HG02885 (cell line): ENCODE data around the gene ZCCHC7.
A peak's percentile ranks its signal among the peaks of the same experiment; 100 is the strongest.
"Not testable (repeated sequence)": the region's sequence is repeated elsewhere in the genome, so short reads cannot be mapped to it uniquely, and the experiment has no call there.

Source experiments
- ATAC-seq: cut with Tn5 transposase; IDR thresholded peaks from one replicate; pipeline ENCODE4 v1.9.1; 2021; ENCODE audit warnings: mild to moderate bottlenecking; ENCODE audit not compliant: unreplicated experiment, poor library complexity

The ZCCHC7 gene

DNA sequence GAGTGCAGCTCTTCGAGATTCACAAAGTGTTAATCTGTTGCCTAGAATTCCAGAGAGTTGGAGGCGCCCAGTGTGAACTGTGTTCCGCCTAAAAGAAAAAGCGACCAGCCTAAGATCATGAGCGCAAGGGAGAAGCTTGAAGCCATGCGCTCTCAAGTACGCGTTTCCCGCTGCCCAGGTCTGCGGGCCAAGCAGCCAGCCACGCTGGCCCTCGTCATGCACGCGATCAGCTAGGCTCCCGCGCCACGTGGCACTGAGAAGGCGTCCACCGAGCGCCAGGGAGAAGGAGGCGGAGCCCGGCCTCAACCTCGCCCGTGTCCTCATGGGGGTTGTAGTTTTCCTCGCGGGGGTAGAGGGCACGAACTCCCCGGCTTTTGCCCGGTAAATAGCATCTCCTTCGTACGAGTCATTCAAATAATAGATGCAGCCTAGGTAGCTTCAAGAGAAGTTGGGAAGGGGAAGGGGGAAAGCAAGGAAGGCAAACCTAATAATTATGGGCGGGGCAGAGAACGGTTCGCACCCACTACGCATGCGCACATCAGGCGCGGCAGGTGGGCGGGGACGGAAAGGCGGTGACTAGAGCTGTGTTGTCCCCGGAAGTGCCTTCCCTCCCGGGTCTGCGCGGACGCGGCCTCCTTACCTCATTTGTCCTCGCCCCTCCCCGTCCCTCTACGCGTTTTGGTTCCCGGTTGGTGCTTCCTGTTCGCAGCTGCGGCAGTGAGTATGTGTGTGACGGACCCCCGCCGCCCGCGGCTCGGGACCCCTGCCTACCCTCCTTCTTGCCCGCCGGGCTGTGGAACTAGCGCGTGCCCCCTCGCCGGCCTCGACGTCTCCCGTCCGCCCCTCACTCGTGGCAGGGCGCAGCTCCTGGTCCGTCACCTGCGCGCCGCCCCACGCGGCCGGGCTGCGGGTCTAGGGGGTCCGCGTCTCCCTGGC lies at the start of gene ZCCHC7:
TSS of gene ZCCHC7 (plus strand) at position 668 of the 936 bp plus-strand sequence.
- ATAC-seq = peak; percentile 97

DNA sequence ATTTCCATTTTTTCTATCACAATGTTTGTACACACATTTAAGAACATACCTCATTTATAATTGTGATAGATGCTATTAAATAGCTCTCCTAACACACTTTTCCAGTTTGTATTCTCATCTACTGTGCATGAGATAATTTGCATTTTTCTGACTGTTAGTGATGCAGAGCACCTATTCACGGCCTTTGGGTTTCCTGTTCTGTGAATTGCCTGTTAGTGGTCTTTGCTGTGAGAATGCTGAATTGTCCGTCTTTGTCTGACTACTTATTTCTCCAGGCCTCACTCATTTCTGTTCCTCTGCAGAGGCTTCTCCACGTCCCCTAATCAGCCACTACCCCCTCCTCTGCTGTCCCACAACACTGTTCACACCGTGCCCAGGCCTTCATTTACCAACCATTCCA lies 45.6 kb upstream of the ZCCHC7 start:
- peak; percentile 30 for ATAC-seq

DNA sequence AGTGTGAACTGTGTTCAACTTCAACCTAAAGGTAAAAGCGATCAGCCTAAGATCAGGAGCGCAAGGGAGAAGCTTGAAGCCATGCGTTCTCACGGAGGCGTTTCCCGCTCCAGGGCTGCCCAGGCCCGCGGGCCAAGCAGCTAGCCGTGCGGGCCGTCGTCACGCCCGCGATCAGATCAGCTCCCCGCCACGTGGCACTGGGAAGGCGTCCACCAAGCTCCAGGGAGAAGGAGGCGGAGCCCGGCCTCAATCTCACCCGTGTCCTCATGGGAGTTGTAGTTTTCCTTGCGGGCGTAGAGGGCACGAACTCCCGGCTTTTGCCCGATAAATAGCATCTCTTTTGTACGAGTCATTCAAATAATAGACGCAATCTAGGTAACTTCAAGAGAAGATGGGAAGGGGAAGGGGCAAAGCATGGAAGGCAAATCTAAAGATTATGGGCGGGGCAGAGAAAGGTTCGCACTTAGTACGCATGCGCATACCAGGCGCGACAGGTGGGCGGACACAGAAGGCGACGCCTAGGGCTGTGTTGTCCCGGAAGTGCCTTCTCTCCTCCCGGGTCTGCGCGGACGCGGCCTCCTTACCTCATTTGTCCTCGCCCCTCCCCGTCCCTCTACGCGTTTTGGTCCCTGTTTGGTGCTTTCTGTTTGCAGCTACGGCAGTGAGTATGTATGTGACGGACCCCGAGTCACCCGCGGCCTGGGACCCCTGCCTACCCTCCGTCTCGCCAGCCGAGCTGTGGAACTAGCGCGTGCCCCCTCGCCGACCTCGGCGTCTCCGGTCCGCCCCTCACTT lies 40.8 kb upstream of the ZCCHC7 start:
- ATAC-seq = peak; percentile 90

DNA sequence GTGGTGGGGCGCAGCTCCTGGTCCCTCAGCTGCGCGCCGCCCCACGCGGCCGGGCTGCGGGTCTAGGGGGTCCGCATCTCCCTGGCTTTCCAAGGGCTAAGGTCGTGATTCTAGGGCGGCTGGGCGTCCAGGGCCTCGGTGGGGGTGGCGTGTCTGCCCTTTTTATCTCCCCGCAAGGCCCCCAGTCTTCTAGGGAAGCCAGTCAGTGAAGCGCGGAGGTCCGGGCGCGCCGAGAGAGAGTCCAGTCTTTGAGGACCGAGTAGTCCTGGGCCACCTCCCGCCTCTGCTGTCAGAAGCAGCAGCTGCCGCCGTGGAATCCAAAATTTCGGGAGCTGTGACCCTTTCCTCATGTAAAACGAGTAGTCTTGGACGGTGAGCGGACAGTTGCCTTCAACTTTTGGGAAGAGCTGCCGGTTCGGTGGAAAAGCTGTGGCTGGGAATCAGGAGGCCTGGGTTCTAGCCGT lies 40.2 kb upstream of the ZCCHC7 start:
- peak; percentile 19 for ATAC-seq

DNA sequence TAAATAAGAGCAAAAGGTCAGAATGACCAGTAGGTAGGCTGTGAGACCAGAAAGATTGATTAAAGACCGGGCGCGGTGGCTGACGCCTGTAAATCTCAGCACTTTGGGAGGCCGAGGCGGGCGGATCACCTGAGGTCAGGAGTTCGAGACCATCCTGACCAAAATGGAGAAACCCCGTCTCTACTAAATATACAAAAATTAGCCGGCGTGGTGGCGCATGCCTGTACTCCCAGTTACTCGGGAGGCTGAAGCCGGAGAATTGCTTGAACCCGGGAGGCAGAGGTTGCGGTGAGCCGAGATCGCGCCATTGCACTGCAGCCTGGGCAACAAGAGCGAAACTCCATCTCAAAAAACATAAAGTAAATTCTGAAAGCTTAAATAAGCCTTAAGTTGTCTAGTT lies 38.9 kb upstream of the ZCCHC7 start:
- not testable (repeated sequence) for ATAC-seq

DNA sequence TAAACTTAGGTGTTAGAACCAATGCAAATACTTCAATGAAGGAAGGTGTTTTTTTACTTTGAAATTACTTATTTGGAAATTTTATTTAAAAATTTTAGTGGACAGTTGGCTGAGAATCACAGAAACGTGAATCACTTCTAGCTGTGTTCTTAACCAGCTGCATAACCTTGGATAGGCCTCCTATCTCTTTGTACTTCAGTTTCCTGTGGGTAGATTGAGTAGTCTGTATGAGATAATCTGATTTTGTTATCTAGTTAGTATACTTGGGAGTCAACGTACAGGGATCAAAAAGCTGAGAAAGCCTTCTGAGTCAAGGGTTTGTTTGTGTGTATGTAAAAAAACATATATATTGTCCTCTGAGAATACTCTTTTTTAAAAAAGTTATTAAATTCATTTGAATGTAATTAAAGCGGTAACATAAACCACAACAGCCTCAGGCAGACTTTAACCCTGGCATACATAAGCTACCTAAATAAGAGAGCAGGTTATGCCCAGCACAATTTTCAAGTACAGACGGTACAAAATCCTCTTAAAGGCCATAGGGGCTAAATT lies 38.1 kb upstream of the ZCCHC7 start:
- ATAC-seq = no peak

DNA sequence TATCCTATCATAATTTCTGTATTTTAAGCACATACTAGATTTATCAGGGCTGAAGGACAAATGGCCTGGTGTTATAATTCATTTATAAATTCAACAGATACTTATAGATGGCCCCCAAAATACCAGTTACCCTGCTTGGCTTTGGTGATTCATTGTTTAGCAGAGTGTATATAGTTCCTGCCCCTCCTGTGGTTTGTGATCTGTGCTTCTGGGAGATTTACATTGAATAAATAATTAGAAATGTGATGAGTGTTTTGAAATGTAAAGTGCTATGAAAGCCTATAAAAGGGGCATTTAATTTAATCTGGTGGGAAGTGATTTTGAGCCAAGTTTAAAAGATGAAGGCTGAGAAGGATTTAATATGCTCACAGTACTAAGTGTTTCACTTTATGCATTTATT lies 36.7 kb upstream of the ZCCHC7 start:
- ATAC-seq = no peak

DNA sequence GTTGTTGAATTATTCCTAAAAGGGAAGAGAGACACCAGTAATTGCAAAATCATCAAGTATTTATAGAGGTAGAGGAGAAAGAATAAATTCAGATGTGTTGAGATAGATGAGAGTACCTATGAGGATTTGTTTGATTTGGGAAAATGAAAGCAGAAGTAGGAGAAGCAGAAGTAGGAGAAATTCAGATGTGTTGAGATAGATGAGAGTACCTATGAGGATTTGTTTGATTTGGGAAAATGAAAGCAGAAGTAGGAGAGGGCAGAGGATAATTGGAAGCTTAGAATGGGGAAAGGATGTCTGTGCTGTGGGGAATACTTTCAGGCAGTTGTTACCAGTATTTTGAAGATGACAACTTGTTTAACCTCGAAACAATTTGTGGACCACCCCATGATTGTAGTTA lies 35.1 kb upstream of the ZCCHC7 start:
- ATAC-seq = no peak

DNA sequence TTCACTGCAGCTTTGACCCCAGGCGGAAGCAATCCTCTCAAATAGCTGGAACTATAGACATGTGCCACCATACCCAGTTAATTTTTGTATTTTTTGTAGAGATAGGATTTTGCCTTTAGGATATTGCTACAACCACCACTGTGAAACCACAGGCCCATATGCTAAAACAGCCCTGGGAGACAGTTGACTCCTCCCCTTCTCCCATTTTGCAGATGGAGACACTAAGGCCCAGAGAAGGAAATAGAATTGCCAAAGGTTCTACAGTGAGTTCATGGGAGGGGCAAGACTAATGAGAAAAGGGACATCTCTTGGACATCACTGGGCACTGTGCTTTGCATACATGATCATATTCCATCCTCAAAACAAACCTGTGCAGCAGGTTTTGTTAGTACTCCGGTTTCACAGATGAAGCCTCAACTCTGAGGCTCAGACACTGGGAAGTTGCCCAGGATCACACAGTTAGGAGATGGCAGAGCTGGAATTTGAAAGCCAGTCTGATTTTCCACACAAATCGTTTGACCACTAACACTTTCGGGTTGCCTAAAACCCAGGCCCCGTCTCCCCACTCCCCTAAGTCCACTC lies 27.6 kb upstream of the ZCCHC7 start:
- not testable (repeated sequence) for ATAC-seq

DNA sequence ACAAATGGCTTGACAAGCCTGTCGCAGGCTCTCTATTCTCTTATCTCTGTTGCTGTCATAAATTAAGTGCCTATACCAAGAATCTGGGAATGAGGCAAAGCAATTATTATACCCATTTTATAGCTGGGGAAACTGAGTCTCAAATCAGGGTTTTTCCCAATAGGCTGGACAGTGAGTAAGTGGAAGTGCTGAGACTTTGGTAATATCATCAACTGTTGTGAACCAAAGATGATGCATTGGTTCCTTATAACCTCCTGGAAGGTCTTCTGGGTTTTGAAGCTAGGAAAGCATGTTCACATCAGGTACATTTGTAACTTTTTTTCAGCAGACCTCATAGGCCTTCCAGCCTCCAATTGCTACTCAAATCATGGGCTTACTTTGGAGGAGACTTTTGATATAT lies 25.6 kb upstream of the ZCCHC7 start:
- ATAC-seq = no peak

DNA sequence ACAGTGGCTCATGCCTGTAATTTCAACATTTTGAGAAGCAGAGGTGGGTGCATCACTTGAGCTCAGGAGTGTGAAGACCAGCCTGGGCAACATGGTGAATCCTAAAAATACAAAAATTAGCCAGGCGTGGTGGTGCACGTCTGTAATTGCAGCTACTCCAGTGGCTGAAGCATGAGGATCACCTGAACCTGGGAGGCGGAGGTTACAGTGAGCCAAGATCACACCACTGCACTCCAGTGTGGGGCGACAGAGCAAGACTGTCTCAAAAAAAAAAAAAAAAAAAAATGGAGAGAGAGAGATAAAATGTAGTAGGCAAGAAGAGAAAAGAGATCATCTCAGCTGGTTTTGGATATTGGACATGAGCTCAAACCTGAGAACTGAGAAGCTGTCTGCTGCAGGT lies 23.7 kb upstream of the ZCCHC7 start:
- no peak for ATAC-seq

DNA sequence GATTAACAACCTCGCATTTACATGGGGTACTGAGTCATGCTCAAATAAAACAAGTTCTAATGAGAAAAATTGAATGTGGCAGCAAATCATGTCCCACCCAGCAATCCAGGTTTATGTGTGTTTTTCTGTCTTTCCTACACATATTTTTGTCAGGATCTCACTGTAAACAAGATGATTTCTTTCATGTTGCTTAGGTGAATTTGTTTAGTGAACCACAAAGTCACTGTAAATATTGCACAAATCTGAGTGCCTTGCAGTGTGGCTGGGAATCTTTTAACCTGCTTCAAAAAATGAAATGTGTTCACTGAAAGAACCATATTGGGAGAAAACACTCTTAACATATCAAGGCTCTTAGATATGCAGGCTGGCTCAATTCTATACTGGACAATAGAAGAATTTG lies 23.1 kb upstream of the ZCCHC7 start:
- no peak for ATAC-seq

DNA sequence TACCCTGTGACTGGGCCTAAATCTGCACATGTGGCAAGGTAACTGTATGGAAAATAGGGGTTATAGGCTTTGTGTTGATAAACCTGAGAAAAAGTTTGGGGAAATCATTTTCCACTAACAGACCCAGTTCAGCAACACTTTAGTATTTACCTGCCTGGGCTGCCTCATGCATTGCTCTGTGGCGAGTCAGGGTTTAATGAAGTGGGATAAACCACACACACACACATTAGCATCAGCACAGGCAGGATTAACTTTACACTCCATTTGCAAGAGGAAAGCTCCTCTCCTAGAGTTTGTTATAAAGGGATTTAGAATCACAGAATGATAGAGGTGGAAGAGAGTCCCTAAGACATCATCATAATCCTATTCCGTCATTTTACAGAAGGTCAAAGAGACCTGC lies 20.0 kb upstream of the ZCCHC7 start:
- no peak for ATAC-seq

DNA sequence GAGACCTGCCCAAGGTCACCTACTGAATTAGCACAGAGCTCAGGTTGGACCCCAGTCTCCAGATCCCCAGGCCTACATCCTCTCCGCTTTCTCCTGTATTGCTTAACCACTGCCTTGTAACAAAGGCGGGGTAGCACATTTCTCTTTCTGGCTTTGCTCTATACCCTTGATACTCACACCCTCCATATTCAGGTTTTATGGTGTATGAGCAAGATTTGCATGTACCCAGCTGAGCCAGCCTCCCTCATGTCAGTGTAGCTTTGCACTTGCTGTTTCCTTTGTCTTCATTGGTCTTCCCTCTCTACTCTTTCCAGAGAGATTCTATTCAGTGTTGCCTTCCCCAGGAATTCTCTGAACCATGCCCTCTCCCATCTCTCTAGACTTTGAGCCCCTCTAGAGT lies 19.6 kb upstream of the ZCCHC7 start:
- no peak for ATAC-seq

DNA sequence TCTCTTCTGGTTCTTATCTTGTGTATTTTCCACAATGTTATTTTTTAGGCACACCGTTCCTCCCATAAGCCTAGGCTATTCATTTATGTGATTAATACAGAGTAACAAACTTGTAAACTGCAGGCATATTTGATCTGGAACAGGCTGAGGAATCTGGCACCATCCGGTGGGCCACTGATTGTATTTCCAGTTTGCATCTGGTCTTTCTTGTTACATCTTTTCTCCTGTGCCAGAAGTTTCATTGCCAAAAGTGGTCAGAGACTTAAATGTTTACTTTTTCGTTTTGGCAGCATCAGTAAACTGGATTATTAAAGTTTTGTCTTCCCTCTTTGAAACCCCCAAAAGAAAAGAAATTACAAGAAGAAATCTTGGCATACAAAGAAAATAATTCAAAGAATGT lies 17.9 kb upstream of the ZCCHC7 start:
- no peak for ATAC-seq

DNA sequence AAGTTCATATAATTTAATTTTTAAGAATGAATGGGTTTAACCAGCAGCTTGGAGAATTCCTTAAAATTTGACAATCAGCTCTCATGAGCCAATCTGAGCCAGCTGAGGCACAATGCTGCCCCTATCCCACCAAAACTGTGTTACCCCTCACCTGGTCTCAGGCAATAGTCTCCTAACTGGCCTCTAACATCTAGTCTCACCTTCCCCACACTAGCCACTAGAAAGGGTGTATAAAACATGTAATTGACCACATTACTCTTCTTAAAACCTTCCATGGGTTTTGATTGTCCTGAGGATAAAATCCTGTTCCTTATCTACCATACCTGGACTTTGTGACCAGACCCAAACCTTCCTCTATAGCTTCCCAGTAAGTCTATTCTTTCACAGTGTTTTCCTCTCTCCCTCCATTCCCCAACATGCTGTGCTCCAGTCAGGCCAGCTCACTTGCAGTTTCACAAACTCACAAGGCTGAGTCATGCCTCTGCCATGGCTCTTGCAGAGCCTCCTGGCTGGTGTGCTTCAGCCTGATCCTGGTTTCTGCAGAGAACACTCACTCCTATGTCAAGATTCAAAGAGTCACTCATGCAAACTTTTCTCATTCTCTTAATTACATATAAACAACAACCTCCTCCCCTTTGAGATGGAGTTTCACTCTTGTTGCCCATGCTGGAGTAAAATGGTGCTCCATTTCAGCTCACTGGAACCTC lies 16.0 kb upstream of the ZCCHC7 start:
- no peak for ATAC-seq

DNA sequence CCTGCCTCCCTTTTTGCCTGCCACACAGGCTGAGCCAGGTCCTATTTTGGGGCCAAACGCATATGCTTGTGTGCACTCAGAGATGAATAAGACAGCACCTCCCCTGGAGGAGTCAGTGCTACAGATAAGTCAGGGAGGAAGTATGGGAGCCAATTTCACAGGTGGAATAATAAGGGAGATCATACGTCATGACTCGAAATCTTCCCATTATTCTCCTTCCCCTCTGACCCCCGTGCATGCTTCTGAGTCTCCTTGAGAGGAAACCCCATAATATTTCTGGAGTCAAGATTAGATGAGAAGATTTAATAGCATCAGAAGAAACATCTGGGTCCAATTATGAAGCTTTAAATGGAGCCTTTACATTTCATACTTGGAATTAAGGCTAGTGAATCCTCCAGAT lies 15.1 kb upstream of the ZCCHC7 start:
- ATAC-seq = no peak

DNA sequence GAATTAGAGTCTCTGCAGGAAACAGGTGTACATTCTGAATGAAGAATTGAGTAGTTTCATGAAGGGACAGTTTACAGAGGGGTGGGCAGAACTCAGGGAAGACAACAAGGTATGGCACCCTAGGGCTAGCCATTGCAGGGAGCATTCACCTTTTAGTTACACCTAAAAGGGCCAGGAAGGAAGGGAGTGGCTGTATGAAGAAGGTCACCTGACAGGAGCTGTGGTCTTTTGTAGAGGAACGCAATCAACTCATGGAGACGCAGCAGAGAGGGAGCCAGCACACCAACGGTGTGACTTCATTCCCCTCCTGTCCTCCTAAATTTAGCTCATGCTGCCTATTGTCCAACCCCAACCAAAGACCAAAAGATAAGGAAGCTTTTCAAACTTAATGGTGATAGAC lies 12.7 kb upstream of the ZCCHC7 start:
- no peak for ATAC-seq

DNA sequence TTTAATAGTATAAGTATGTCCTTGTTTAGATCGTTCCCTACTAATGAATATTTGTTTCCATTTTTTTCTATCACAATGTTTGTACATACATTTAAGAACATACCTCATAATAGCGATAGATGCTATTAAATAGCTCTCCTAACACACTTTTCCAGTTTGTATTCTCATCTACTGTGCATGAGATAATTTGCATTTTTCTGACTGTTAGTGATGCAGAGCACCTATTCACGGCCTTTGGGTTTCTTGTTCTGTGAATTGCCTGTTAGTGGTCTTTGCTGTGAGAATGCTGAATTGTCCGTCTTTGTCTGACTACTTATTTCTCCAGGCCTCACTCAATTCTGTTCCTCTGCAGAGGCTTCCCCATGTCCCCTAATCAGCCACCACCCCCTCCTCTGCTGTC lies 5.9 kb upstream of the ZCCHC7 start:
- ATAC-seq = not testable (repeated sequence)

DNA sequence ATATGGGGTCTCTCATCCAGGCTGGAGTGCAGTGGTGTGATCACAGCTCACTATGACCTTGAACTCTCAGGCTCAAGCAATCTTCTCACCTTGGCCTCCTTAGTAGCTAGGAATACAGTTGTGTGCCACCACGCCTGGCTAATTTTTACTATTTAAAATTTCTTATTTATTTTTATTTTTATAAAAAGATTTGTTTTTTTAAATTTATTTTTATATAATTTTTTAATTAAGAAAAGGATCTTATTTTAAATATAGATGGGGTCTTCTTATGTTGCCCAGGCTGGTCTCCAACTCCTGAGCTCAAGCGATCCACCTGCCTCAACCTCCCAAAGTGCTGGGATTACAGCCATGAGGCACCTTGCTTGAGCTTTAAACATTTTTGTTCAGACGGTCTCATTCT lies 2.4 kb upstream of the ZCCHC7 start:
- no peak for ATAC-seq
